NK-92 treated with Interleukin-12 subunit alpha and Interleukin-12 subunit beta, amount 100 ng/mL, for 24 hours (cell line): ENCODE measurements around the gene BACH2.
"Not testable (repeated sequence)": the region's sequence is repeated elsewhere in the genome, so short reads cannot be mapped to it uniquely, and the experiment has no call there.

ENCODE experiments used
- DNase-seq: peaks from one replicate; lab custom pipeline; 2025; lab: John Stamatoyannopoulos, UW

The BACH2 gene

GRCh38 chr6:90183587-90184333 lies 112.9 kb downstream of the BACH2 start:
- DNase-seq: no peak

GRCh38 chr6:90180526-90180925 lies 116.1 kb downstream of the BACH2 start:
- DNase-seq: no peak

- DNase-seq: no peak
Observed at GRCh38 chr6:90179190-90180169, 117.2 kb downstream of the BACH2 start.

- DNase-seq: no peak
Observed at GRCh38 chr6:90178384-90178855, 118.2 kb downstream of the BACH2 start.

GRCh38 chr6:90177544-90178383 lies 118.9 kb downstream of the BACH2 start:
- DNase-seq: no peak

GRCh38 chr6:90175627-90176538 lies 120.8 kb downstream of the BACH2 start:
- no peak for DNase-seq

GRCh38 chr6:90173262-90173925 lies 123.2 kb downstream of the BACH2 start:
- no peak for DNase-seq

- no peak for DNase-seq
Observed at GRCh38 chr6:90170601-90171000, 126.0 kb downstream of the BACH2 start.

GRCh38 chr6:90169374-90169773 lies 127.3 kb downstream of the BACH2 start:
- no peak for DNase-seq

- DNase-seq: no peak
Observed at GRCh38 chr6:90168693-90169131, 127.9 kb downstream of the BACH2 start.

- DNase-seq: no peak
Observed at GRCh38 chr6:90167514-90168379, 128.9 kb downstream of the BACH2 start.

- DNase-seq: not testable (repeated sequence)
Observed at GRCh38 chr6:90166155-90166924, 130.3 kb downstream of the BACH2 start.

- DNase-seq: no peak
Observed at GRCh38 chr6:90162648-90163387, 133.8 kb downstream of the BACH2 start.

- DNase-seq: no peak
Observed at GRCh38 chr6:90160013-90160412, 136.6 kb downstream of the BACH2 start.

- DNase-seq: no peak
Observed at GRCh38 chr6:90159452-90159851, 137.2 kb downstream of the BACH2 start.

GRCh38 chr6:90158936-90159335 lies 137.7 kb downstream of the BACH2 start:
- DNase-seq: no peak

GRCh38 chr6:90157441-90157840 lies 139.2 kb downstream of the BACH2 start:
- DNase-seq: no peak

- no peak for DNase-seq
Observed at GRCh38 chr6:90156861-90157260, 139.8 kb downstream of the BACH2 start.
